Adrenal gland (tissue), 12 donors: ENCODE measurements around the gene DIP2C. TPM values are rescaled to one million over a fixed set of nuclear protein-coding genes. Genes with fewer than 3 reads are reported as not detected.

ENCODE experiments used
- DNase-seq, 7 donors: peaks; one replicate each; pipeline ENCODE4 v3.0.0-alpha.2; 2019 to 2020
- H3K27ac ChIP-seq, 5 donors: fragments of 200-600 bp; sonication (generic) in 4 of 5; 1 replicate in 3 of 5; 2 replicates in 2 of 5; pipeline versions ENCODE4 v1.5.1 to v1.8.0; 2016 to 2020; ENCODE audit warnings: mild to moderate bottlenecking in 1 of 5
- H3K27me3 ChIP-seq: fragments of 200-600 bp; 2 replicates; pipeline ENCODE4 v1.8.0; 2021
- H3K36me3 ChIP-seq, 2 donors: fragments of 200-600 bp; replicated peaks in 1 of 2; 1 replicate in 1 of 2; 2 replicates in 1 of 2; pipeline versions ENCODE4 v1.5.1 to v1.8.0; 2018 to 2022
- H3K4me1 ChIP-seq, 2 donors: fragments of 200-600 bp; replicated peaks in 1 of 2; 1 replicate in 1 of 2; 2 replicates in 1 of 2; pipeline versions ENCODE4 v1.5.1 to v1.8.0; 2018 to 2021
- H3K4me3 ChIP-seq, 4 donors: fragments of 200-600 bp; sonication (generic) in 3 of 4; one replicate each; pipeline ENCODE4 v1.5.1; 2016 to 2018
- H3K9me3 ChIP-seq, 3 donors: fragments of 200-600 bp; sonication (generic) in 1 of 3; replicated peaks in 1 of 3; 1 replicate in 2 of 3; 2 replicates in 1 of 3; pipeline versions ENCODE4 v1.5.1 to v1.8.0; 2016 to 2021
- POLR2A ChIP-seq, 2 donors: fragments of 450-650 bp; IDR thresholded peaks; one replicate each; pipeline ENCODE4 v1.6.1; 2017; ENCODE audit warnings: antibody characterized with exemption in 2 of 2, mild to moderate bottlenecking in 2 of 2, moderate library complexity in 1 of 2
- WGBS, 4 donors: extraction: QIAGEN DNeasy Blood & Tissue Kit in 2 of 4; methylation state at CpG; one replicate each; pipeline versions ENCODE4 v1.1.5 to v1.1.7; 2013 to 2017; 5-methylcytosine and 5-hydroxymethylcytosine counted together
- intact Hi-C, 2 donors: fragments of 100-400 bp; cut with DNase I; formaldehyde crosslinking; loops; one replicate each; pipeline versions ENCODE4 v1.14.1 to v1.15.0; 2022 to 2023
- polyA plus RNA-seq, 3 donors: library from polyadenylated mRNA; stranded (reverse); fragments of 200-250 nt in 2 of 3; fragments of 350-450 nt in 1 of 3; fragmentation: Illumina TruSeq in 1 of 3; extraction: RNeasy Lipid Tissue Mini Kit (QIAGEN cat#74804) in 1 of 3; gene quantifications; one replicate each; pipeline ENCODE4 v1.2.3, GENCODE V29; 2013 to 2014
- total RNA-seq, 9 donors: library from RNA; depleted of rRNA in 4 of 9; stranded (reverse); fragments of >200 nt in 4 of 9; fragments of 120-200 nt in 1 of 9; fragmentation: NEBNext Ultra II Directional in 1 of 9; extraction: Animal tissue kit (Norgen Biotek cat#: 25700) in 1 of 9; gene quantifications; one replicate each; pipeline versions ENCODE4 v1.1.0 to v1.2.4, GENCODE V29; 2013 to 2023
- TF ChIP-seq, protein P1 (sequence below), 6 experiments: fragments of 450-650 bp in 4 of 6; fragments of 200-600 bp in 2 of 6; sonication (generic) in 1 of 6; IDR thresholded peaks; 1 replicate in 5 of 6; 2 replicates in 1 of 6; pipeline versions ENCODE4 v1.5.1 to v1.8.0; 2016 to 2021; ENCODE audit warnings: antibody characterized with exemption in 6 of 6, mild to moderate bottlenecking in 2 of 6, moderate library complexity in 1 of 6
- donor health status: healthy with polysubstance abuse.
- donor health status: Bipolar disorder and iron deficiency.
- donor health status: DM: yes; HTN: yes; CAD: no.
- donor health status: DM: no; HTN: no; CAD: no.
- donor health status: DM: no; HTN: no; CAD: no.
- donor health status: DM: yes; HTN: yes; CAD: no.

Gene DIP2C
- total and polyA plus RNA-seq, 12 donors: 4.8 to 23.9 (median 19.7) TPM

DNA sequence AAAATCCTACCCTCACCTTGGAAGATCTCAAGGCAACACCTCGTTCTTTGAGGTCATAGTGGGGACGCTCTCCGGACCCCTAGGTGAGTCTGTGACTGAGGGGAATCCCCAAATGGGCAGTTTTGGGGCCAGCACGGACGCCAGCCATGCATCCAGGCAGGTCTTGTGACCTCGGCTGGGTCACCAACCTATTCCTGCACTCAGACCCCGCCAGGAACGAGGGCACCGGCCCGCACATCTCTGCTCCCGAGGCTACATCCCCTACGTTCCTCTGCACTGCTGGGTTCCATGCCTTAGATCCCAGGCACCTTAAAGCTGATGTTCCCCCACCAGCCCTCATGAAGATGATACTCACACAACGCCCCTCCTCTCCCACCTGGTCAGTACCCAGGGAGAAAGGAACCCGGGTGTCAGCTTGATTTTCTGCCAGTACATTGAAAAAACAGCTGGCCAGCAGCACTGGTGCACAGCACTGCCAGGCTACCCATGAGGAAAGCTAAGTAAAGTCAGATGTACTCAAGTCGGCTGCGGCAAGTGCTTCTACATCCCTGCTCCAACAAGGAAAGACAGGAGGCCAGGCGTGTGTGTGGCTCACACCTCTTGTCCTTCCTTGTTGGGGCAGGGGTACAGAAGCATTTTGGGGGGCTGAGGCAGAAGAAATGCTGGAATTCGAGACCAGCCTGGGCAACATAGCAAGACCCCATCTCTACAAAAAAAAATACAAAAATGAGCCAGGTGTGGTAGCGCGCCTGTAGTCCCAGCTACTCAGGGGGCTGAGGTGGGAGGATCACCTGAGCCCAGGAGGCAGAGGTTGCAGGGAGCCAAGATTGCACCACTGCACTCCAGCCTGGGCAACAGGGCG is 48.1 kb downstream of the DIP2C start:
- 91 to 95% (median 94%) methylated on average over 21 of the region's 21 CpGs for WGBS, 4 donors
- Histone ChIP-seq H3K4me3 (no peak overlapping the region), H3K36me3 (no peaks in the 10 kb centered on the region), H3K4me1 (no peaks in the 10 kb centered on the region), H3K9me3 (peaks cover 0 to 12% (median 0%) of the 10 kb centered on the region in 3 donors), H3K27ac (no peak overlapping the region), H3K27me3 (no peaks in the 10 kb centered on the region)
- intact Hi-C loops: no loop called here
- TF ChIP-seq, protein P1, sequence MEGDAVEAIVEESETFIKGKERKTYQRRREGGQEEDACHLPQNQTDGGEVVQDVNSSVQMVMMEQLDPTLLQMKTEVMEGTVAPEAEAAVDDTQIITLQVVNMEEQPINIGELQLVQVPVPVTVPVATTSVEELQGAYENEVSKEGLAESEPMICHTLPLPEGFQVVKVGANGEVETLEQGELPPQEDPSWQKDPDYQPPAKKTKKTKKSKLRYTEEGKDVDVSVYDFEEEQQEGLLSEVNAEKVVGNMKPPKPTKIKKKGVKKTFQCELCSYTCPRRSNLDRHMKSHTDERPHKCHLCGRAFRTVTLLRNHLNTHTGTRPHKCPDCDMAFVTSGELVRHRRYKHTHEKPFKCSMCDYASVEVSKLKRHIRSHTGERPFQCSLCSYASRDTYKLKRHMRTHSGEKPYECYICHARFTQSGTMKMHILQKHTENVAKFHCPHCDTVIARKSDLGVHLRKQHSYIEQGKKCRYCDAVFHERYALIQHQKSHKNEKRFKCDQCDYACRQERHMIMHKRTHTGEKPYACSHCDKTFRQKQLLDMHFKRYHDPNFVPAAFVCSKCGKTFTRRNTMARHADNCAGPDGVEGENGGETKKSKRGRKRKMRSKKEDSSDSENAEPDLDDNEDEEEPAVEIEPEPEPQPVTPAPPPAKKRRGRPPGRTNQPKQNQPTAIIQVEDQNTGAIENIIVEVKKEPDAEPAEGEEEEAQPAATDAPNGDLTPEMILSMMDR (IDR thresholded peaks at IDR 0.05): no peak
- TF ChIP-seq POLR2A (IDR thresholded peaks at IDR 0.05): no peak
- DNase-seq: no peak

DNA sequence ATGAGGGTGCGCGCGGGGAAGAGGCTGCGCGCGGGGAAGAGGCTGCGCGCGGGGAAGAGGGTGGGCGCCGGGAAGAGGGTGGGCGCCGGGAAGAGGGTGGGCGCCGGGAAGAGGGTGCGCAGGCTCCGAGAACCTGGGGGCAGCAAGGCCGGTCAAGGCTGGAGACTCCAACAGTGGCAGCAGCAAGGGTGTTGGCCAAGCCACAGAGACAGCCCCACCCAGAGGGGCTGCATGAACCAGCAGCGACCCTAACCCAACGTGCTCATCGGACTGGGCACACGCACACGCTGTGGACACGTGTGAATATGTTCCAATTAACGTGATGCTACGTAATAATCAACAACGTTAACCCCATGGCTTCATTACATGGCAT is 48.8 kb downstream of the DIP2C start:
- DNase-seq: no peak
- H3K4me1 ChIP-seq: no peaks in the 10 kb centered on the region
- H3K27ac ChIP-seq: no peak overlapping the region
- H3K27me3 ChIP-seq: no peaks in the 10 kb centered on the region
- peaks cover 0 to 12% (median 0%) of the 10 kb centered on the region in 3 donors for H3K9me3 ChIP-seq
- WGBS, 4 donors: 88 to 93% (median 92%) methylated on average over 26 to 27 of the region's 27 CpGs
- TF ChIP-seq, protein P1 (IDR thresholded peaks at IDR 0.05): no peak
- H3K4me3 ChIP-seq: no peak overlapping the region
- no peaks in the 10 kb centered on the region for H3K36me3 ChIP-seq
- intact Hi-C loops: no loop called here

DNA sequence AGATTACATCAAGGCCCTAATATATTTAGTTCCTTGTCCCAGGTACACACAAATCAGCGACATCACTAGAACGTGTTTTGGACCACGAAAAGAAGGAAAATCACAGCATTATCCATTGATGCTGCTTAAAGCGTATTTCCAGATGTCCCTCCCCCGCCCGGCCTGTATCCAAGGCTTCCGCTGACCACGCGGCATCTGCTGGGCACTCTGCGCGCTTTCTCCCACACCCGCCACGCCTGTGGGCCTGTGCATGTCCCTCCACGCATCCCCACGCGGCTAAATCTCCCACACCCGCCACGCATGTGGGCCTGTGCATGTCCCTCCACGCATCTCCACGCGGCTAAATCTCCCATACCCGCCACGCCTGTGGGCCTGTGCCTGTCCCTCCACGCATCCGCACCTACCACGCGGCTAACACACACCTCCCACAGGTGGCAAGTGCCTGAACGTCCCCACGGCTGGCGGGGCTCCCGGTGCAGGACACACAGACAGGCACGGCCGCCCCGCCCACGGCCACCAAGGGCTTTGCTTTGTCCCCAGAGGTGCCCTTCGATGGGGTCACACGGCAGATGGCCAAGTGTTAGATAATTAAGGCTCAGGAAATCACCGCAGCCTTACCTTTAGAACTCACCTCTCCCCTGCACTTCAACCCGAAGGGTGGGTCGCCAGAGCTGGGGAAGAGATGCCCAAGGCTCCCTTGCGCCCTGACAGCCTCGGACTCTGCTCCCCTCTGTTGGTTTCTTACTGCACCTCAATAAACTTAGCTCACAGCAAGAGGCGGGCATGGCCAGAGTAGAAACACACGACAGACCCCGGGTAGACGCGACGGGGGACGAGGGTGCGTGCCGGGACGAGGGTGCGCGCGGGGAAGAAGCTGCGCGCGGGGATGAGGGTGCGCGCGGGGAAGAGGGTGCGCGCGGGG is 49.5 kb downstream of the DIP2C start:
- H3K4me3 ChIP-seq: no peak overlapping the region
- H3K27me3 ChIP-seq: no peaks in the 10 kb centered on the region
- WGBS, 4 donors: 94 to 96% (median 95%) methylated on average over 59 to 64 of the region's 64 CpGs
- no peak for TF ChIP-seq POLR2A (IDR thresholded peaks at IDR 0.05)
- TF ChIP-seq, protein P1 (IDR thresholded peaks at IDR 0.05): no peak
- H3K27ac ChIP-seq: no peak overlapping the region
- peaks cover 0 to 7% (median 0%) of the 10 kb centered on the region in 3 donors for H3K9me3 ChIP-seq
- no peaks in the 10 kb centered on the region for H3K36me3 ChIP-seq
- intact Hi-C loops: no loop called here
- no peak for DNase-seq
- no peaks in the 10 kb centered on the region for H3K4me1 ChIP-seq
